Measurements from ENCODE around the gene IGHMBP2. TPM values are rescaled to one million over a fixed set of nuclear protein-coding genes. Genes with fewer than 3 reads are reported as not detected.

IGHMBP2 gene
- total and polyA plus RNA-seq, 7 donors, result 5.4 to 41.3 (median 15.7) TPM

DNA sequence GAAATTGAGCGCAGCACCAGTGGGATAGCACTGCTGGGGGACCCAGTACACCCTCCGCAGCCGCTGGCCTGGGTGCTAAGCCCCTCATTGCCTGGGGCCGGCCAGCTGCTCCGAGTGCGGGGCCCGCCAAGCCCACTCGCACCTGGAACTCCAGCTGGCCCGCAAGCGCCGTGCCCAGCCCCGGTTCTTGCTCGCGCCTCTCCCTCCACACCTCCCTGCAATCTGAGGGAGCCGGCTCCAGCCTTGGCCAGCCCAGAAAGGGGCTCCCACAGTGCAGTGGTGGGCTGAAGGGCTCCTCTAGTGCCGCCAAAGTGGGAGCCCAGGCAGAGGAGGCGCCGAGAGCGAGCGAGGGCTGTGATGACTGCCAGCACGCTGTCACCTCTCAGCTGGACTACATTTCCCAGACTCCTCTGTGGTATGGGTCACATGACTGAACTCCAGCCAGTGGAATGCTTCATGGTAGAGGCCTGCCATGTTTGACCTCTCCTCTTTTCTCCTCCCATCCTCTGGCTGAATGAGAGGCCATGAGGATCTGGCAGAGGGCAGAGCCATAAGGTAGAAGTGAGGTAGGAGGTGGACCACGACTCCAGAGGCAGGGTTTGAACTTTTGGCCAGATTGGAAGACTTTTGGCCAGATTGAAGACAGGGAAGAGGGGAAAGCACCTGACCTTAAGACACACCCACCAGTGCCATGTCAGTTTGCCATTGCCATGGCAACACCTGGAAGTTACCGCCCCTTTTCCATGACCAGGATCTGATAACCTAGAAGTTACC, 70.9 kb downstream of the IGHMBP2 start:
- H3K9me3 ChIP-seq, result no peaks in the 10 kb centered on the region
- DNase-seq, result peak; percentile 53
- no peaks in the 10 kb centered on the region for H3K27me3 ChIP-seq
- 92 to 97% methylated on average over 23 of the region's 23 CpGs for whole genome bisulfite sequencing, 2 donors
- TF ChIP-seq POLR2AphosphoS5 (IDR thresholded peaks at IDR 0.05) (no peak), POLR2A (IDR thresholded peaks at IDR 0.05) (no peak), CTCF (IDR thresholded peaks at IDR 0.05) (no peak), EP300 (IDR thresholded peaks at IDR 0.05) (no peak)
- no peak overlapping the region for H3K4me3 ChIP-seq
- H3K36me3 ChIP-seq, result no peaks in the 10 kb centered on the region
- peaks cover 0 to 10% (median 5%) of the 10 kb centered on the region in 4 donors for H3K4me1 ChIP-seq
- no peak overlapping the region for H3K27ac ChIP-seq
- intact Hi-C loops (cut with DNase I), result no loop called here

DNA sequence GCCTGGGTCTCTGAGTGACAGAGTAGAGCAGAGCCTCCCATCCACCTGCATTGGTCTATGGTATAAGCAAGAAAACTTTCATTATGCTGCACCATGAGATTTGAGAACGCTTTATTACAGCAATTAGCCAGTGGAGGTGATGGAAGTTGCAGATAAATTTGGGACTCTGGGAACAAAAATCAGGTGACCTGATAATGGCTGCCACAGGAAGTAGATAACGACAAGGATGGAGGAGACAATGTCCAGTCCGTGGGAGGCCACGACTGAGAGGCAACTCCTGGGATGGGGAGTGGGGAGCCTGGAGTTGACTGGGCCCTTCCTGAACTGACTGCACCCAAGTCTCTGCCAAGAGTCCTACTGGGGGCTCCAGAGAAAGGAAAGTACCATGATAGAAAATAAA, 72.4 kb downstream of the IGHMBP2 start:
- H3K27ac ChIP-seq, result no peak overlapping the region
- no peaks in the 10 kb centered on the region for H3K36me3 ChIP-seq
- H3K27me3 ChIP-seq, result no peaks in the 10 kb centered on the region
- peaks cover 0 to 10% (median 5%) of the 10 kb centered on the region in 4 donors for H3K4me1 ChIP-seq
- H3K9me3 ChIP-seq, result no peaks in the 10 kb centered on the region
- intact Hi-C loops (cut with DNase I), result no loop called here
- H3K4me3 ChIP-seq, result no peak overlapping the region
- DNase-seq, result no peak
- 61 to 68% methylated on average over 4 of the region's 4 CpGs for WGBS, 2 donors
- TF ChIP-seq POLR2AphosphoS5 (IDR thresholded peaks at IDR 0.05) (no peak), POLR2A (IDR thresholded peaks at IDR 0.05) (no peak), CTCF (IDR thresholded peaks at IDR 0.05) (no peak), EP300 (IDR thresholded peaks at IDR 0.05) (no peak)

DNA sequence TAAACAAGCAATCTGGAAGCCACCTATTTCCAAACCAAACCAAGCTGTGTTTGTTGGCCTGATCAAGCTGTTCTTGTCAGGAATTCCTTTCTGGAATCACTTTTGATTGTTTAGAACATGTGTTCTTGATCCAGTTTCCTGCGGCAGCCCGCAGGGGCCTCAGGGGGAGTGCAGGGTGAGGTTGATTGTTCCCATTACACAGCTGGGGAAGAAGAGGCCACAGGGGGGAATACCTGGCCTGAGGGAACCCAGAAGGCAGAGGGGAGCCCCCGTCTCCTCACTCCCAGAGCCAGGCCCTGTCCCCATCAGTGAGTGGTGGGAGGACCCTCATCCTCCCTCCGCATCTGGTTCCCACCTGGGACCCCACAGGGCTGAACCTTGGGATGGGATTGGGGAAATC, 72.9 kb downstream of the IGHMBP2 start:
- Histone ChIP-seq H3K27me3 (no peaks in the 10 kb centered on the region), H3K27ac (no peak overlapping the region), H3K4me3 (no peak overlapping the region), H3K9me3 (no peaks in the 10 kb centered on the region), H3K4me1 (peaks cover 0 to 10% (median 5%) of the 10 kb centered on the region in 4 donors), H3K36me3 (no peaks in the 10 kb centered on the region)
- WGBS, 2 donors, result 76 to 83% methylated on average over 4 of the region's 4 CpGs
- intact Hi-C loops (cut with DNase I), result no loop called here
- TF ChIP-seq POLR2A (IDR thresholded peaks at IDR 0.05) (no peak), CTCF (IDR thresholded peaks at IDR 0.05) (no peak), POLR2AphosphoS5 (IDR thresholded peaks at IDR 0.05) (no peak), EP300 (IDR thresholded peaks at IDR 0.05) (no peak)
- peak; percentile 22 for DNase-seq

GRCh38 chr11:68977781-68978625, 74.3 kb downstream of the IGHMBP2 start:
- Histone ChIP-seq H3K27ac (no peak overlapping the region), H3K36me3 (no peaks in the 10 kb centered on the region), H3K4me1 (peaks cover 0 to 8% (median 5%) of the 10 kb centered on the region in 4 donors), H3K4me3 (no peak overlapping the region), H3K27me3 (no peaks in the 10 kb centered on the region), H3K9me3 (no peaks in the 10 kb centered on the region)
- WGBS, 2 donors, result 67 to 78% methylated on average over 14 of the region's 14 CpGs
- DNase-seq, result peak; percentile 55
- TF ChIP-seq POLR2A (IDR thresholded peaks at IDR 0.05), result no peak
- TF ChIP-seq CTCF (IDR thresholded peaks at IDR 0.05), result no peak
- intact Hi-C loops (cut with DNase I), result no loop called here

Measured in sigmoid colon (tissue), 7 donors.